GM06990 (cell line): Measurements from ENCODE around the gene CPVL.

Source experiments
- DNase-seq: peaks from one replicate; pipeline ENCODE4 v3.0.0-alpha.2; 2011; ENCODE audit not compliant: insufficient read length; ENCODE audit errors: extremely low read depth
- H3K27me3 ChIP-seq: replicated peaks from 2 replicates; pipeline ENCODE4 v1.6.0; 2011; ENCODE audit warnings: low read length; ENCODE audit not compliant: control insufficient read depth, insufficient read depth
- H3K36me3 ChIP-seq: 2 replicates; pipeline ENCODE4 v1.5.1; 2011; ENCODE audit warnings: low read length; ENCODE audit not compliant: control insufficient read depth, insufficient read depth
- H3K4me3 ChIP-seq: replicated peaks from 2 replicates; pipeline ENCODE4 v1.5.1; 2011; ENCODE audit warnings: low read depth, mild to moderate bottlenecking, control low read depth, low read length
- TF ChIP-seq, protein P1 (sequence below): IDR thresholded peaks from 2 replicates; pipeline ENCODE4 v1.5.1; 2011; ENCODE audit warnings: low read length, control low read depth, mild to moderate bottlenecking, inconsistent platforms; ENCODE audit not compliant: insufficient read depth, poor library complexity, severe bottlenecking

CPVL gene

DNA sequence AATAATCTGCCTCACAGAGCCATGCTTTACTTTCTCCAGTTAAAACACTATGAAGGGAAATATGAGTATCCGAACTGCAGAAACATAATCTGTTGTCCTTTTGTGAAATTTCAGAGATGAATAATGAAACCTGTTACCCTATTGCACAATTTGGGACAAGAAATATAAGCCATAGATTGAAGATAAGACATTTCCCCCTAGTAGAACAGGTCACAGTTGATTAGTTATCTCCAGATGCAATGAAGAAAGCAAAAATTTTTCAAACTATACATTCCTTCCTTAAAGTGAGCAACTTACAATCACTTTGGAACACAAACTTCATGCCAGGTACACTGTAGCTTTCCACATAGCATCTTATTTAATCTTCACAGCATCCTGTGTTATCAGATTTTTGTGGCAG, 46.0 kb upstream of the CPVL start:
- TF ChIP-seq, protein P1, sequence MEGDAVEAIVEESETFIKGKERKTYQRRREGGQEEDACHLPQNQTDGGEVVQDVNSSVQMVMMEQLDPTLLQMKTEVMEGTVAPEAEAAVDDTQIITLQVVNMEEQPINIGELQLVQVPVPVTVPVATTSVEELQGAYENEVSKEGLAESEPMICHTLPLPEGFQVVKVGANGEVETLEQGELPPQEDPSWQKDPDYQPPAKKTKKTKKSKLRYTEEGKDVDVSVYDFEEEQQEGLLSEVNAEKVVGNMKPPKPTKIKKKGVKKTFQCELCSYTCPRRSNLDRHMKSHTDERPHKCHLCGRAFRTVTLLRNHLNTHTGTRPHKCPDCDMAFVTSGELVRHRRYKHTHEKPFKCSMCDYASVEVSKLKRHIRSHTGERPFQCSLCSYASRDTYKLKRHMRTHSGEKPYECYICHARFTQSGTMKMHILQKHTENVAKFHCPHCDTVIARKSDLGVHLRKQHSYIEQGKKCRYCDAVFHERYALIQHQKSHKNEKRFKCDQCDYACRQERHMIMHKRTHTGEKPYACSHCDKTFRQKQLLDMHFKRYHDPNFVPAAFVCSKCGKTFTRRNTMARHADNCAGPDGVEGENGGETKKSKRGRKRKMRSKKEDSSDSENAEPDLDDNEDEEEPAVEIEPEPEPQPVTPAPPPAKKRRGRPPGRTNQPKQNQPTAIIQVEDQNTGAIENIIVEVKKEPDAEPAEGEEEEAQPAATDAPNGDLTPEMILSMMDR = no peak
- no peak for DNase-seq
- Histone ChIP-seq H3K36me3 (no peaks in the 10 kb centered on the region), H3K4me3 (no peak overlapping the region), H3K27me3 (no peaks in the 10 kb centered on the region; the same call in 1 of the 2 replicates)

DNA sequence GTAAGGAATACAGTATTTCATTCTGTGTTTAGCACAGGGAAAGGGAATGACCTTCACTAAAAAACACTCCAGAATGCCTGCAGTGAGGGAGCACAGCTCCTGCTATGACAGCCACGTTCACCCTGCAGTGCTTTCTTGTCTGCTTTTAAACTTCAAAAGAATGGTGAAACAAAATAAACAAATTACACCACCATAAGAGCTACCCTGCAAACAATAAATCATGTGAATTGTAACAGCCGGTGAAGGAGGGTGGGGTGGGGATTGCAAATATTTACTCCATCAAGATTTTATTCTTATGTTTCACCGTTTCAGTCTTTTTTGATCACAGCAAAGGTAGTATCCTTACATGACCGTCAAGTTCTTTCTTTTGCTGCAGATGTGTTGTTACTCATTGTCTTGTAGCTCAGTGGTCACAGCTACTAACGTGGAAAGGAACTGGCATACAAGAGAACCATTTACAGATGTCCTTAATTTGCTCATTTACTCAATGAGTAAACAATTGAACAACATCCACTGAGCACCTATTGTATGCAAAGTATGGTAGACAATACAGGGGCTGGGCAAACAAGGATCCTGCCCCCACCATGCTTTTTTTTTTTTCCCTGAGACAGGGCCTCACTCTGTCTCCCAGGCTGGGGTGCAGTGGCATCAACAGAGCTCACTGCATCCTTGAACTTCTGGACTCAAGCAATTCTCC, 44.2 kb upstream of the CPVL start:
- DNase-seq = no peak
- H3K36me3 ChIP-seq = no peaks in the 10 kb centered on the region
- H3K27me3 ChIP-seq = no peaks in the 10 kb centered on the region; the same call in 1 of the 2 replicates
- TF ChIP-seq, protein P1 = no peak
- no peak overlapping the region for H3K4me3 ChIP-seq

DNA sequence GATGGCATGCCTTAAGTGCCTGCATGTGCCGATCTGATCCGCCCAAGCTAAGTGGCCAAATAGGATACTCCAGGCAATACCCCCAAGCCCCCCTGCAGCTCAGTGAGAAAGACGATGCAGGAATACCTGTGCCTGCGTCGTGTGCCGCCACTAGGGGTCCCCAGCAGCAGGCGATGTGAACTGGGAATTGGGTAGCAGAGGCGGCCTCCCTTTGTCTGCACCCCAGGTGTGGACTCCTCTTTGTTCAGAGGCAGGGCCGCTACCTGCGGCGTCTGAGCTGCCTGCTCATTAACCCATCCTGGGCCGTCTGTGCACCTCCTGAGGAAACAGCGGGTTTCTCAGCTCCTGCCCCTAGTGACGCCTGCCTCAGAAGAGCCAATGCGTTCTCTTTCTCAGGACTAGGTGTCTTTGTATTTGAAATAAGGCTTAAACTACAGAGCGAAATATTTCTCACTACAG, 43.4 kb upstream of the CPVL start:
- no peak for DNase-seq
- H3K27me3 ChIP-seq = no peaks in the 10 kb centered on the region; the same call in 1 of the 2 replicates
- no peak overlapping the region for H3K4me3 ChIP-seq
- H3K36me3 ChIP-seq = no peaks in the 10 kb centered on the region
- TF ChIP-seq, protein P1 = peak; percentile 93

DNA sequence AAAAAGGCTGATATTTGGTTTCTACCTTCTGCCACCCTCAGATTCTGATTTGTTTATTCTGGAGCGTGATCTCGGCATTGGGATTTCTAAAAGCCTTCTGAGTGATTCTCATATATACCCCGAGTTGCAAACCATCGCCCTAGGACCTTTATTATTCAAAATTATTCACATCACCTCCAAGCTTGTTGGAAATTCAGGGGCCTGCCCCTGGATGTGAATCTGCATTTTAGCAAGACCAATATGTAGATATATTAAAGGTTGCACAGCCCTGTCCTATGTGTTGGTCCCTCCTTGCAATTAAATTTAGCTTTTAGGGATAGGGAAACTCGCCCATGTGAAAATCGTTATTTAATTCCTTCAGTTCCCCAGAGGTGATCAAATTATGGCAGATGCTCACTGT, 39.3 kb upstream of the CPVL start:
- Histone ChIP-seq H3K27me3 (no peaks in the 10 kb centered on the region), H3K4me3 (no peak overlapping the region)
- DNase-seq = no peak

DNA sequence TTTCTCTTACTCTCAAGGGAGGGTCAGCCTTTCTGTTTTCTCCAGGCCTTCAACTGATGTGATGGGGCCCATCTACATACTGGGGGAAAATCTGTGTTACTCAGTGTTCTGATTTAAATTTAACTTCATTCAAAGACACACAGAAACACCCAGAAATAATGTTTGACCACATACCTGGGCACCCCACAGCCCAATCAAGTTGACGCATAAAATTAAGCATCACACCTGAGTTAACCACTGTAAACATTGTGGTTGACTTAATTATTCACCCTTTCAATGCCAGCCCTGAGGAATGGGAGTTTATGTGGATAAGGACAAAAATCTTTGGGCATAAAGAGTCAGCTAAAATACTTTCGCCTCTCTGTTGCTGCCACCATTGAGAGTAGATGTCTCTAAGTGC, 38.3 kb upstream of the CPVL start:
- no peak overlapping the region for H3K4me3 ChIP-seq
- DNase-seq = no peak
- TF ChIP-seq, protein P1 = no peak
- H3K27me3 ChIP-seq = no peaks in the 10 kb centered on the region
- no peaks in the 10 kb centered on the region for H3K36me3 ChIP-seq

More for the DNA sequence above, 39.3 kb upstream of the CPVL start:
- TF ChIP-seq, protein P1 = no peak
- no peaks in the 10 kb centered on the region for H3K36me3 ChIP-seq
